ENCODE results near the gene PEMT.

- TF ChIP-seq EZH2 (IDR thresholded peaks at IDR 0.05) (no peak), POLR2AphosphoS5 (IDR thresholded peaks at IDR 0.05; ENCODE audit: borderline replicate concordance, low read depth, low read length) (no peak), FOXP2 (optimal IDR thresholded peaks at IDR 0.05; ENCODE audit: control extremely low read depth, extremely low read length, insufficient read depth) (no peak)
Measured at GRCh38 chr17:17492085-17492484, 99.4 kb downstream of the PEMT start.

Data from SK-N-MC (cell line).